GM12878 (cell line): ENCODE results near the gene SYT12. TPM values are rescaled to one million over a fixed set of nuclear protein-coding genes. Genes with fewer than 3 reads are reported as not detected.
"Not testable (repeated sequence)": the region's sequence is repeated elsewhere in the genome, so short reads cannot be mapped to it uniquely, and the experiment has no call there.

Source experiments
- ATAC-seq: fragments of 200-7000 bp; cut with Tn5 transposase; 3 replicates; pipeline ENCODE4 v1.9.1; 2020; ENCODE audit warnings: mild to moderate bottlenecking, moderate library complexity
- BruUV-seq: library from RNA; stranded (reverse); fragments of 400-500 nt; replicated peaks from 2 replicates; lab custom pipeline; 2021; lab: Mats Ljungman, UMichigan
- CTCF ChIA-PET: fragments of 300-600 bp; sonication (Branson Sonifier 250); formaldehyde crosslinking; extraction: SDS; loops from one replicate; lab custom pipeline; 2021; ENCODE audit warnings: inconsistent platforms; lab: Yijun Ruan, JAX
- POLR2A ChIA-PET: fragments of 350-600 bp; formaldehyde crosslinking; extraction: SDS; loops from one replicate; lab custom pipeline; 2021; ENCODE audit warnings: inconsistent platforms; lab: Charles Lee
- RAD21 ChIA-PET: fragments of 300-600 bp; sonication (Branson Sonifier 250); formaldehyde crosslinking; loops from one replicate; lab custom pipeline; 2023; ENCODE audit warnings: antibody characterized with exemption; ENCODE audit not compliant: unreplicated experiment; lab: Charles Lee
- SMC1A ChIA-PET: fragments of 300-600 bp; sonication (Branson Sonifier 250); formaldehyde crosslinking; loops from one replicate; lab custom pipeline; 2023; ENCODE audit not compliant: unreplicated experiment, uncharacterized antibody; lab: Charles Lee
- DNase-seq: peaks from one replicate; pipeline ENCODE4 v3.0.0-alpha.2; 2011; ENCODE audit warnings: low read depth, low spot score
- FAIRE-seq: peaks from 3 replicates; lab custom pipeline; 2011; peaks lifted over from hg19 to GRCh38; lab: Jason Lieb, UNC
- H2AFZ ChIP-seq: 2 replicates; pipeline ENCODE4 v1.6.0; 2011; ENCODE audit warnings: low read depth, low read length, control low read depth; ENCODE audit not compliant: control insufficient read depth
- H3K27ac ChIP-seq: 2 replicates; pipeline ENCODE4 v1.5.1; 2011; ENCODE audit warnings: control low read depth; ENCODE audit not compliant: control insufficient read depth, insufficient read depth
- H3K27me3 ChIP-seq, 2 experiments: replicated peaks in 1 of 2; 2 replicates each; pipeline versions ENCODE4 v1.6.0 to v1.6.1; 2011; ENCODE audit warnings: low read length in 1 of 2; ENCODE audit not compliant: control insufficient read depth in 2 of 2, insufficient read depth in 2 of 2
- H3K36me3 ChIP-seq, 2 experiments: 2 replicates each; pipeline ENCODE4 v1.5.1; 2011; ENCODE audit warnings: low read length in 1 of 2; ENCODE audit not compliant: control insufficient read depth in 2 of 2, insufficient read depth in 2 of 2
- H3K4me1 ChIP-seq: 2 replicates; pipeline ENCODE4 v1.6.1; 2011; ENCODE audit warnings: mild to moderate bottlenecking, low read length, moderate library complexity, mixed read lengths; ENCODE audit not compliant: control insufficient read depth, insufficient read depth
- H3K4me2 ChIP-seq: 2 replicates; pipeline ENCODE4 v1.6.0; 2011; ENCODE audit warnings: control low read depth; ENCODE audit not compliant: control insufficient read depth, insufficient read depth
- H3K4me3 ChIP-seq: fragments of 200-600 bp; sonication (generic); 2 replicates; pipeline ENCODE4 v1.5.1; 2016
- H3K79me2 ChIP-seq: 2 replicates; pipeline ENCODE4 v1.6.0; 2011; ENCODE audit warnings: low read length; ENCODE audit not compliant: control insufficient read depth, insufficient read depth
- H3K9ac ChIP-seq: 2 replicates; pipeline ENCODE4 v1.8.0; 2011; ENCODE audit warnings: low read length, control low read depth, mixed read lengths; ENCODE audit not compliant: control insufficient read depth, insufficient read depth
- H3K9me3 ChIP-seq: replicated peaks from 3 replicates; pipeline ENCODE4 v1.5.1; 2011; ENCODE audit warnings: mild to moderate bottlenecking, low read length; ENCODE audit not compliant: control insufficient read depth, insufficient read depth
- H4K20me1 ChIP-seq: 2 replicates; pipeline ENCODE4 v1.6.0; 2011; ENCODE audit not compliant: control insufficient read depth, insufficient read depth
- MYB ChIP-seq: fragments of 150-350 bp; IDR thresholded peaks from 2 replicates; pipeline ENCODE4 v1.6.1; 2014; ENCODE audit warnings: mild to moderate bottlenecking, low read depth, low read length, borderline replicate concordance
- REST ChIP-seq: IDR thresholded peaks from 2 replicates; pipeline ENCODE4 v1.6.1; 2012; ENCODE audit warnings: mild to moderate bottlenecking, low read depth, low read length
- ZBED1 ChIP-seq: IDR thresholded peaks from 2 replicates; pipeline ENCODE4 v1.6.1; 2016; ENCODE audit warnings: borderline replicate concordance
- WGBS: methylation state at CpG from one replicate; pipeline ENCODE4 v1.1.6; 2016; ENCODE audit warnings: low lambda C conversion rate; ENCODE audit not compliant: insufficient replicate concordance, insufficient coverage; ENCODE audit errors: missing lambda C conversion rate; 5-methylcytosine and 5-hydroxymethylcytosine counted together
- in situ Hi-C: fragments of 300-500 bp; cut with MboI; formaldehyde crosslinking; loops from 9 replicates; pipeline ENCODE4 v1.14.3; 2018; ENCODE audit warnings: mixed read lengths
- intact Hi-C: fragments of 100-400 bp; cut with micrococcal nuclease; formaldehyde crosslinking; loops from one replicate; pipeline ENCODE4 v1.14.2; 2022; ENCODE audit not compliant: unreplicated experiment
- polyA plus RNA-seq, 11 experiments: library from polyadenylated mRNA; depleted of rRNA in 4 of 11; unstranded in 6 of 11; stranded (reverse) in 5 of 11; fragments of >200 nt; fragmentation: Nextera tagmentation in 4 of 11; fragmentation: Illumina TruSeq in 1 of 11; extraction: Ambion mirVana in 4 of 11; extraction: Trizol in 1 of 11; gene quantifications; 1 replicate in 1 of 11; 2 replicates in 10 of 11; pipeline versions ENCODE4 v1.2.1 to v1.2.3, GENCODE V29; 2011 to 2016; ENCODE audit warnings: inconsistent platforms in 2 of 11, missing spikeins in 2 of 11, low read depth in 1 of 11
- total RNA-seq, 4 experiments: library from RNA; depleted of rRNA in 3 of 4; stranded (reverse); fragments of >200 nt in 3 of 4; fragmentation: Illumina TruSeq in 1 of 4; extraction: Trizol in 1 of 4; gene quantifications; 2 replicates each; pipeline versions ENCODE4 v1.2.1 to v1.2.3, GENCODE V29; 2013 to 2021

Gene SYT12
- total and polyA plus RNA-seq, 10 of the 15 experiments (the other 5 are each of a cell fraction or from before 2014, with no cell fraction given): 0.02 to 2.3 (median 0.84) TPM; not detected in 1

- TF ChIP-seq ZBED1: no peak
- no peak for TF ChIP-seq MYB
- TF ChIP-seq REST: no peak
Measured at GRCh38 chr11:67002921-67003411, 20.0 kb upstream of the SYT12 start (continued).

DNA sequence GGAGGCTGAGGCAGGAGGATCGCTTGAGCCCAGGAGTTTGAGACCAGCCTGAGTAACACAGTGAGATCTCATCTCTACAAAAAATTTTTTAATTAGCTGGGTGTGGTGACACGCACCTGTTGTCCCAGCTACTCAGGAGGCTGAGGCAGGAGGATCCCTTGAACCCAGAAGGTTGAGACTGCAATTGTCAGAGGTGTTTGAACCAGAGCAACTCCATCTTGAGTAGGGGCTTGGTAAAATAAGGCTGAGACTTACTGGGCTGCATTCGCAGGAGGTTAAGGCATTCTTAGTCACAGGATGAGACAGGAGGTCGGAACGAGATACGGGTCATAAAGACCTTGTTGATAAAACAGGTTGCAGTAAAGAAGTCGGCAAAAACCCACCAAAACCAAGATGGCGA is 17.7 kb upstream of the SYT12 start:
- SMC1A ChIA-PET, H3K9me3 ChIP-seq, H3K79me2 ChIP-seq, H3K27me3 ChIP-seq, DNase-seq, intact Hi-C loops, FAIRE-seq, in situ Hi-C loops, ATAC-seq, RAD21 ChIA-PET, H2AFZ ChIP-seq, H3K36me3 ChIP-seq, H3K4me3 ChIP-seq, H4K20me1 ChIP-seq, H3K4me1 ChIP-seq, H3K9ac ChIP-seq, H3K4me2 ChIP-seq, H3K27ac ChIP-seq, BruUV-seq, CTCF ChIA-PET, POLR2A ChIA-PET: not testable (repeated sequence)
- WGBS: 92% methylated on average over 8 of the region's 8 CpGs
